ENCODE data around the gene C16orf86. TPM values are rescaled to one million over a fixed set of nuclear protein-coding genes. Genes with fewer than 3 reads are reported as not detected.
"Not testable (repeated sequence)": the region's sequence is repeated elsewhere in the genome, so short reads cannot be mapped to it uniquely, and the experiment has no call there.

The C16orf86 gene
- total RNA-seq, 2 experiments from 2014 or later = 5.6 to 5.8 TPM

DNA sequence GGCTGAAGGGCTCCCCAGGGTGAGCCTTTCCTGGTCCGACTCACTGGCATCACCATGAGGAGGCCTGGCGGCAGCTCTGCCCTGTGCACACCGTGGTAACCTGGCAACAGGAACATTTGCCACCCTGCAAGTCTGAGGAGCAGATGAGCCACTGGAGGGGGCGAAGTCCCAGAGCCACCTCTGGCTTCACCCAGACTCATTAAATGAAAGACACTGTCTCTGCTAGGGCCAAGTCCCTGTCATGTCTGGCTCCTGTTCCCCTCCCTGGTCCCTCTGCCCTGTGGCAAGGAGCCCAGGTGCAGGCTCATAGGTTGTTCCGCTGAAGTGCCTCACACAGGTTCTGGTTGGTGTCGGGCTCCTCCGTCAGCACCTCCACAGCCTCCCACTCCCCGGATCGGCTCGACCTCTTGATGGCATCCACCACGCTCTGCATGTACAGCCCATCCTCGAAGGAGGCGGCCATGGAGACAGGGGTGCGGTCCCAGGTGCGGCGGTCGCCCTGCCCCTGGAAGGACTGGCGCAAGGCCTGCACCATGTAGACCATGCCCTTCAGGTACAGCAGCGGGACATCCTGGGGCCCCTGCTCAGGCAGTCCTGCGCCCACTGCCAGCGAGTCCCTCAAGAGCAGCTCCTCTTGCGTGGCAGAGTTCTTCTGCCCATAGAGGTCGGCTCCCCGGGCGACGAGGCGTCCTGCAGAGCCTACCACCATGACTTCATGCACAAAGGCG is 8.4 kb downstream of the C16orf86 start:
- no peak overlapping the region for H3K4me3 Mint-ChIP-seq
- no peak for ATAC-seq (ENCODE audit: low read depth)

DNA sequence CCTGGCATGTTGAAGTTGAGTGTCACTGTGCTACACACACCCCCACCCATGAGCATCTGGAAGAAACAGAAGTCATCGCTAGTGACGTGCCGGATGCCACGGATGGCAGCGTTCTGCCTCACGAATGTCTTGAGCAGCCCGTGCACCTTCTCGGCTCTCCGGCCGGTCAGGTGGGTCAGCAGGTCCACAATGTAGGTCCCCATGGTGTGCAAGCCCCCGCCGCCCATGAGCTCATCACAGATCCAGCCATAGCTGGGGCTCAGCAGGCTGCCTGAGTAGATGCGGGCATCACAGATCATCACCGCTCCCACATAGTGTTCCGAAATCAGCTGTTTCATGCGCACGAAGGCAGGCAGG is 8.9 kb downstream of the C16orf86 start:
- H3K4me1 Mint-ChIP-seq = peaks cover 3% of the 10 kb centered on the region
- no peaks in the 10 kb centered on the region for H3K36me3 Mint-ChIP-seq
- no peaks in the 10 kb centered on the region for H3K9me3 Mint-ChIP-seq
- no peak overlapping the region for H3K4me3 Mint-ChIP-seq
- POLR2A ChIA-PET = interaction anchor here (1.3 kb wide), 1 partner anchor 168 kb away, joined by 3 read pairs; no protein-coding TSS in a partner anchor
- no peak overlapping the region for H3K27ac Mint-ChIP-seq
- ATAC-seq (ENCODE audit: low read depth) (no peak), DNase-seq (no peak)
- H3K27me3 Mint-ChIP-seq = no peaks in the 10 kb centered on the region

More for the DNA sequence above, 8.4 kb downstream of the C16orf86 start:
- H3K9me3 Mint-ChIP-seq = no peaks in the 10 kb centered on the region
- no peak overlapping the region for H3K27ac Mint-ChIP-seq
- DNase-seq = no peak
- POLR2A ChIA-PET = no interaction called here
- no peaks in the 10 kb centered on the region for H3K27me3 Mint-ChIP-seq
- peaks cover 3% of the 10 kb centered on the region for H3K4me1 Mint-ChIP-seq
- H3K36me3 Mint-ChIP-seq = no peaks in the 10 kb centered on the region

GRCh38 chr16:67675999-67676398 is 9.4 kb downstream of the C16orf86 start:
- ATAC-seq (ENCODE audit: low read depth) (no peak), DNase-seq (no peak)
- no peak overlapping the region for H3K4me3 Mint-ChIP-seq
- H3K27ac Mint-ChIP-seq = no peak overlapping the region
- H3K9me3 Mint-ChIP-seq = no peaks in the 10 kb centered on the region
- peaks cover 3% of the 10 kb centered on the region for H3K4me1 Mint-ChIP-seq
- H3K36me3 Mint-ChIP-seq = no peaks in the 10 kb centered on the region
- POLR2A ChIA-PET = interaction anchor here (1.3 kb wide), 1 partner anchor 167 kb away, joined by 3 read pairs; no protein-coding TSS in a partner anchor
- H3K27me3 Mint-ChIP-seq = no peaks in the 10 kb centered on the region

- POLR2A ChIA-PET = interaction anchor here (1.3 kb wide), 1 partner anchor 167 kb away, joined by 3 read pairs; no protein-coding TSS in a partner anchor
- DNase-seq (no peak), ATAC-seq (ENCODE audit: low read depth) (no peak)
- no peak overlapping the region for H3K27ac Mint-ChIP-seq
- no peak overlapping the region for H3K4me3 Mint-ChIP-seq
- H3K27me3 Mint-ChIP-seq = no peaks in the 10 kb centered on the region
- H3K36me3 Mint-ChIP-seq = no peaks in the 10 kb centered on the region
- peaks cover 3% of the 10 kb centered on the region for H3K4me1 Mint-ChIP-seq
- no peaks in the 10 kb centered on the region for H3K9me3 Mint-ChIP-seq
Measured at GRCh38 chr16:67676516-67676915, 9.9 kb downstream of the C16orf86 start.

GRCh38 chr16:67676939-67677338 is 10.3 kb downstream of the C16orf86 start:
- DNase-seq = no peak
- H3K9me3 Mint-ChIP-seq = no peaks in the 10 kb centered on the region
- ATAC-seq (ENCODE audit: low read depth) = no peak
- H3K4me1 Mint-ChIP-seq = peaks cover 3% of the 10 kb centered on the region
- no peaks in the 10 kb centered on the region for H3K36me3 Mint-ChIP-seq
- no peaks in the 10 kb centered on the region for H3K27me3 Mint-ChIP-seq
- no peak overlapping the region for H3K4me3 Mint-ChIP-seq
- H3K27ac Mint-ChIP-seq = no peak overlapping the region
- POLR2A ChIA-PET = interaction anchor here (1.3 kb wide), 1 partner anchor 166 kb away, joined by 3 read pairs; no protein-coding TSS in a partner anchor

DNA sequence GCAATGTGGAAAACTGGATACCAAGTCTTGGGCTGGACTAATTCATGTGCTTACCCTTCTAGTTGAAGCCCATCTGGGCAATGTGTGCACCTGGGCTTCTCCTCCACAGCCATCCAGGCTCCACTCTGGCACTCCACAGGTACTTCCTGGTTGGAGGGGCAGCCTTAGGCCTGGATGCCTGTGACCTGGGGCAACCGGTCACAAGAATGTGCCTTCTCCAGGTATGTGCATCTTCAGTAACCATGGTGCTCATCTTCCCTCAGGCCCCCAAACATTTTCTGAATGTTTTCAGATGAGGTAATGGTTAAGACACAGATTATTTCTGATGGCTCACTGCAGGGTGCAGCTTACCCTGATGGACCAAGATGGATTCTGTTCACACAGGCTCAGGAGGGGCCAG is 11.1 kb downstream of the C16orf86 start:
- POLR2A ChIA-PET = no interaction called here
- DNase-seq = no peak
- H3K4me3 Mint-ChIP-seq = no peak overlapping the region
- H3K27me3 Mint-ChIP-seq = no peaks in the 10 kb centered on the region
- H3K36me3 Mint-ChIP-seq = no peaks in the 10 kb centered on the region
- H3K9me3 Mint-ChIP-seq = no peaks in the 10 kb centered on the region
- no peaks in the 10 kb centered on the region for H3K4me1 Mint-ChIP-seq
- no peak for ATAC-seq (ENCODE audit: low read depth)
- no peak overlapping the region for H3K27ac Mint-ChIP-seq

DNA sequence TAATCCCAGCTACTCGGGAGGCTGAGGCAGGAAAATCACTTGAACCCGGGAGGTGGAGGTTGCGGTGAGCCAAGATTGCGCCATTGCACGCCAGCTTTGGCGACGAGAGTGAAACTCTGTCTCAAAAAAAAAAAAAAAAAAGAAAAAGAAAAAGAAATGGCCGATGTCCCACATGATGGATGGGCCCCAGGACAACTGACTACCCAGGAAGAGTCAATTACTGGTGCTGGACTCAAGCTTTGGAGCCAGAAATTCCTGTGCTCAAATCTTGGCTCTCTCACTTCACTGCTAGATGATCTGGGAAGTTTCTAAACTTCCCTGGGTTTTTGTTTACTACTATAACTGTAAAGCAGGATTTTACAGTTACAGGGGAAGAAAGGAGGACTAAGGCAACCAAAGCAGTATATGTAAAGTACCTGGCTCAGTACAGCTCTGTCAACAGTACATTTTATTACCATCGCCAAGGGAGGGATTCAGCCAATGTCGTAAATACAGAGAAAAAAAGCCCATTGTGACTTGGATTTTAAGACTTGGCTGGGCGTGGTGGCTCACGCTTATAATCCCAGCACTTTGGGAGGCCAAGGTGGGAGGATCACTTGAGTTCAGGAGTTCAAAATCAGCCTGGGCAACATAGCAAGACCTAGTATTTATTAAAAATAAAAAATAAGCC is 11.9 kb downstream of the C16orf86 start:
- Mint-ChIP-seq H3K27ac (no peak overlapping the region), H3K4me1 (no peaks in the 10 kb centered on the region), H3K4me3 (no peak overlapping the region), H3K36me3 (no peaks in the 10 kb centered on the region), H3K27me3 (no peaks in the 10 kb centered on the region), H3K9me3 (no peaks in the 10 kb centered on the region)
- DNase-seq (no peak), ATAC-seq (ENCODE audit: low read depth) (no peak)
- POLR2A ChIA-PET = interaction anchor here (0.7 kb wide), 1 partner anchor 154 kb away, joined by 4 read pairs; no protein-coding TSS in a partner anchor

DNA sequence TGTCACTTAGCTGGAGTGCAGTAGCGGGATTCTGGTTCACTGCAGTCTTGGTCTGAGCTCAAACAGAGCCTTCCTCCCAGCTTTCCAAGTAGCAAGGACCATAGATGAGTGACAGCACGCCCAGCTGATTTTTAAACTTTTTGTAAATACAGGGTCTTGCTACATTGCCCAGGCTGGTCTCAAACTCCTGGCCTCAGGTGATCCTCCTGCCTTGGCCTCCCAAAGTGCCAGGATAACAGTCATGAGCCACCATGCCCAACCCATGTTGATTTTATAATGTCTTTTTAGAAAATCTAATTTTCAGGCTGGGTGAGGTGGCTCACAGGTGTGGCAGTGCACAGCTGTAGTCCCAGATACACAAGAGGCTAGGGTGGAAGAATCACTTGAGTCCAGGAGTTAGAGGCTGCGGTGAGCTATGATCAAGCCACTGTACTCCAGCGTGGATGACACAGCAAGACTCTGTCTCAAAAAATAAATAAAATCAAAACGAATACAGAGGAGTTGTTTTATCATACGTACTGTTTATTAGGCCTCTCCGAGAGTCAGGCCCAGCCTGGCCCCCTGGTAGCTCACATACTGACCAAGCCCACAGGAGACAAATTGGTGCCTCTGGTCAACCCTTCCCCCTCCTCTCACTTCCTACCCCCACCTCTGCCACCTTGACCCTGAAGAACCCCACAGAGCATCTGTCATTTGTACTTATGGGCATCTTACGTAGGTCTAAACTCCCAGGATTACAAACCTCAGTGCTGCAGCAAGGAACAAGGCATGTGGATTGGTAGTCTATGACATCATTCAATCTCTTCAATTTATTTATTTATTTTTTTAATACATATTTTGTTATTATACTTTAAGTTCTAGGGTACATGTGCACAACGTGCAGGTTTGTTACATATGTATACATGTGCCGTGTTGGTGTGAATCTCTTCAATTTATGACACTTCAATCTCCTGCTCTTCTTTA is 13.6 kb downstream of the C16orf86 start:
- Mint-ChIP-seq H3K27ac (no peak overlapping the region), H3K4me3 (no peak overlapping the region), H3K4me1 (no peaks in the 10 kb centered on the region), H3K27me3 (no peaks in the 10 kb centered on the region), H3K36me3 (no peaks in the 10 kb centered on the region), H3K9me3 (no peaks in the 10 kb centered on the region)
- ATAC-seq (ENCODE audit: low read depth) = no peak
- no peak for DNase-seq
- POLR2A ChIA-PET = interaction anchor here (0.7 to 1.1 kb wide), 2 partner anchors 47 to 254 kb away, joined by 3 read pairs; no protein-coding TSS in a partner anchor

DNA sequence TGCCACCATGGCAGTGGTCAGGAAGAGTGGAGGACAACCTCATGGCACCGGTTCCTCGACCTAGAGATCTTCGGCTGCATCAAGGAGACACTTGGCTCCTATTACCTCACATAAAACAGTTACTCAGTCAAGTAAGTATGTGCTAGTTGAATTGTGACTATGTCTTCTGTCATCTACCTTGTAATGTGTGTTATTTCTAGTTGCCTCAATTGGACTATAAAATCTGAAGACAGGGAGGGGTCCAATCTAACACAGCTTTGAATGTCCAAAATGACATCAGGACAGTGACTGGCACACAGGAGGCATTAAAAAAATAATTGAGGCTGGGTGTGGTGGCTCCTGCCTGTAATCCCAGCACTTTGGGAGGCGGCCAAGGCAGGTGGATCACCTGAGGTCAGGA is 17.2 kb downstream of the C16orf86 start:
- DNase-seq = no peak
- Mint-ChIP-seq H3K9me3 (no peaks in the 10 kb centered on the region), H3K36me3 (peaks cover 2% of the 10 kb centered on the region), H3K4me1 (no peaks in the 10 kb centered on the region), H3K27ac (no peak overlapping the region), H3K4me3 (no peak overlapping the region), H3K27me3 (no peaks in the 10 kb centered on the region)
- POLR2A ChIA-PET = no interaction called here
- no peak for ATAC-seq (ENCODE audit: low read depth)

GRCh38 chr16:67685388-67686112 is 18.9 kb downstream of the C16orf86 start:
- DNase-seq = no peak

GRCh38 chr16:67693517-67694285 is 27.1 kb downstream of the C16orf86 start:
- not testable (repeated sequence) for ATAC-seq (ENCODE audit: low read depth); H3K9me3 Mint-ChIP-seq; H3K27me3 Mint-ChIP-seq; H3K4me3 Mint-ChIP-seq; H3K27ac Mint-ChIP-seq; H3K4me1 Mint-ChIP-seq; DNase-seq
- POLR2A ChIA-PET = interaction anchor here (0.9 kb wide), 1 partner anchor 446 kb away, joined by 4 read pairs; no protein-coding TSS in a partner anchor
- H3K36me3 Mint-ChIP-seq = peaks cover 11% of the 10 kb centered on the region

More at GRCh38 chr16:67685388-67686112, 18.9 kb downstream of the C16orf86 start:
- ATAC-seq (ENCODE audit: low read depth) = no peak
- Mint-ChIP-seq H3K36me3 (peaks cover 2% of the 10 kb centered on the region), H3K27me3 (no peaks in the 10 kb centered on the region), H3K4me3 (no peak overlapping the region), H3K27ac (no peak overlapping the region), H3K4me1 (no peaks in the 10 kb centered on the region), H3K9me3 (no peaks in the 10 kb centered on the region)
- POLR2A ChIA-PET = interaction anchor here (0.7 kb wide), 1 partner anchor 59 kb away, joined by 3 read pairs; no protein-coding TSS in a partner anchor

DNA sequence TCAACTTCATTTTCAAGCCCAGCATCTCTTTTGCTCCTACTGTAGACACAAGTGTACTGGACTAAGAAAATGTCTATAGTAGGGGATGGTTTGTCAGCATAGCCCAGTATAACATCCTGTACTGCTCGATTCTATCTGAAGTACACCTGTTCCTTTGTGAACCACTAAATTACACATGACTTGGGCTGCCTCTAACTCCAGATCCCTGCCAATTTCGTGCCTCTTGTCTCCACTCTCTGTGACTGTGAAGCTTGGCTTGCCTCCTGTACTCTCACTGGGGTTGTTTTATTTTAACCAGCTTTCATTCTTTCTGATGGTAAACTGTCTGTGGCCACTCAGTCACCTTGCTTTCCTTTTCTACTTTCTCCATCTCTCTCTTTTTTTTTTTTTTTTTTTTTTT is 28.0 kb downstream of the C16orf86 start:
- no peak for ATAC-seq (ENCODE audit: low read depth)
- no peak overlapping the region for H3K27ac Mint-ChIP-seq
- H3K36me3 Mint-ChIP-seq = peaks cover 11% of the 10 kb centered on the region
- H3K9me3 Mint-ChIP-seq = no peaks in the 10 kb centered on the region
- POLR2A ChIA-PET = interaction anchor here (0.6 kb wide), 1 partner anchor 397 kb away, joined by 5 read pairs; no protein-coding TSS in a partner anchor
- H3K27me3 Mint-ChIP-seq = no peaks in the 10 kb centered on the region
- DNase-seq = no peak
- H3K4me1 Mint-ChIP-seq = peaks cover 4% of the 10 kb centered on the region
- H3K4me3 Mint-ChIP-seq = no peak overlapping the region
